ENCODE measurements around the gene CBFA2T2. TPM values are rescaled to one million over a fixed set of nuclear protein-coding genes. Genes with fewer than 3 reads are reported as not detected.

CBFA2T2 gene
- total and polyA plus RNA-seq, 2 donors (not counting 1 experiment from before 2014, with no cell fraction given), result 26.9 to 30.0 TPM

DNA sequence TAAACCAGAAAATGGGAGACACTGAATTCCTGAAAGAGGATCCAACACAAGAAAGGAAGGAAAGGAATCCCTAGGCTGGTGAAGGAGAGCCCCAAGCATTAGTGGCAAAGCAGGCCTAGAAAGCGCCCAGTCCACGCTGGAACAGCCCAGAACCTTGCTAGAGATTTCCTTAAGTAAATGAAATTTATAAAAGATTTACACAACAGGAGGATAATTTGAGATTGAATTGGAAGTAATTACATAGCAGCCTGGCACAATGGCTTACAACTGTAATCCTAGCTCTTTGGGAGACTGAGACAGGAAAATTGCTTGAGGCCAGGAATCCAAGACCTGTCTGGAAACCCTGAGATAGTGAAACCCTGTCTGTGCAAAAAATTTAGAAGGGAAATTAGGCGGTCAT lies 145.4 kb downstream of the CBFA2T2 start:
- CTCF ChIA-PET, result interaction anchor here (0.6 kb wide), 1 partner anchor 119 kb away, joined by 4 read pairs; no protein-coding TSS in a partner anchor
- intact Hi-C loops (cut with micrococcal nuclease), result no loop called here

GRCh38 chr20:33636776-33637175 lies 146.9 kb downstream of the CBFA2T2 start:
- Histone ChIP-seq H3K4me3 (ENCODE audit: control extremely low read depth in 1 of 5, extremely low read depth in 1 of 5, insufficient read depth in 1 of 5, low read depth in 2 of 5, low read length in 4 of 5) (no peak overlapping the region), H3K9me3 (ENCODE audit: control extremely low read depth in 1 of 3, control insufficient read depth in 2 of 3, insufficient read depth in 1 of 3, low read length in 2 of 3) (no peaks in the 10 kb centered on the region), H3K27ac (ENCODE audit: low read length in 2 of 2) (no peak overlapping the region), H3K36me3 (replicated peaks in 1 of 2; ENCODE audit: control extremely low read depth in 1 of 2, control insufficient read depth in 1 of 2, extremely low read depth in 1 of 2, insufficient read depth in 2 of 2, low read length in 1 of 2) (peaks cover 0 to 42% of the 10 kb centered on the region in 2 experiments), H3K27me3 (replicated peaks in 1 of 4; ENCODE audit: control extremely low read depth in 1 of 4, control insufficient read depth in 3 of 4, insufficient read depth in 4 of 4, low read length in 3 of 4) (no peaks in the 10 kb centered on the region), H4K20me1 (ENCODE audit: control insufficient read depth, insufficient read depth, low read length, poor library complexity, severe bottlenecking) (no peaks in the 10 kb centered on the region), H3K4me1 (ENCODE audit: control insufficient read depth in 2 of 2, insufficient read depth in 2 of 2, low read length in 2 of 2) (no peaks in the 10 kb centered on the region), H2AFZ (ENCODE audit: insufficient read depth, low read depth, low read length, poor library complexity, severe bottlenecking) (no peak overlapping the region), H3K4me2 (replicated peaks; ENCODE audit: low read depth, low read length, poor library complexity, severe bottlenecking) (no peak overlapping the region), H3K79me2 (ENCODE audit: control insufficient read depth, insufficient read depth, low read length) (no peaks in the 10 kb centered on the region), H3K9ac (ENCODE audit: low read length) (no peak overlapping the region)
- no peak for ATAC-seq (ENCODE audit: low read depth)
- H3K27me3 Mint-ChIP-seq, result no peaks in the 10 kb centered on the region
- no peak for TF ChIP-seq EZH2 (IDR thresholded peaks at IDR 0.05; ENCODE audit: borderline replicate concordance, insufficient read depth, low read depth, low read length, poor library complexity, severe bottlenecking)
- no peak for TF ChIP-seq CTCF (IDR thresholded peaks at IDR 0.05)
- H3K27ac Mint-ChIP-seq, result no peak overlapping the region
- WGBS (ENCODE audit: insufficient coverage), result 100% methylated on average over 1 of the region's 1 CpG
- H3K9me3 Mint-ChIP-seq (ENCODE audit: insufficient read depth), result no peaks in the 10 kb centered on the region
- CTCF ChIA-PET, result interaction anchor here (0.7 kb wide), 1 partner anchor 20 kb away, joined by 3 read pairs; no protein-coding TSS in a partner anchor
- POLR2A ChIA-PET, result no interaction called here
- H3K4me3 Mint-ChIP-seq, result no peak overlapping the region
- DNase-seq, result no peak
- intact Hi-C loops (cut with micrococcal nuclease), result no loop called here
- H3K4me1 Mint-ChIP-seq, result no peaks in the 10 kb centered on the region

More for the DNA sequence above, 145.4 kb downstream of the CBFA2T2 start:
- Histone ChIP-seq H3K79me2 (ENCODE audit: control insufficient read depth, insufficient read depth, low read length) (no peaks in the 10 kb centered on the region), H3K27ac (ENCODE audit: low read length in 2 of 2) (no peak overlapping the region), H3K4me1 (ENCODE audit: control insufficient read depth in 2 of 2, insufficient read depth in 2 of 2, low read length in 2 of 2) (no peaks in the 10 kb centered on the region), H3K4me2 (replicated peaks; ENCODE audit: low read depth, low read length, poor library complexity, severe bottlenecking) (no peak overlapping the region), H4K20me1 (ENCODE audit: control insufficient read depth, insufficient read depth, low read length, poor library complexity, severe bottlenecking) (no peaks in the 10 kb centered on the region), H3K4me3 (ENCODE audit: control extremely low read depth in 1 of 5, extremely low read depth in 1 of 5, insufficient read depth in 1 of 5, low read depth in 2 of 5, low read length in 4 of 5) (no peak overlapping the region), H3K36me3 (replicated peaks in 1 of 2; ENCODE audit: control extremely low read depth in 1 of 2, control insufficient read depth in 1 of 2, extremely low read depth in 1 of 2, insufficient read depth in 2 of 2, low read length in 1 of 2) (peaks cover 0 to 39% of the 10 kb centered on the region in 2 experiments), H3K27me3 (replicated peaks in 1 of 4; ENCODE audit: control extremely low read depth in 1 of 4, control insufficient read depth in 3 of 4, insufficient read depth in 4 of 4, low read length in 3 of 4) (no peaks in the 10 kb centered on the region), H2AFZ (ENCODE audit: insufficient read depth, low read depth, low read length, poor library complexity, severe bottlenecking) (no peak overlapping the region), H3K9ac (ENCODE audit: low read length) (no peak overlapping the region), H3K9me3 (ENCODE audit: control extremely low read depth in 1 of 3, control insufficient read depth in 2 of 3, insufficient read depth in 1 of 3, low read length in 2 of 3) (no peaks in the 10 kb centered on the region)
- WGBS (ENCODE audit: insufficient coverage), result 100% methylated on average over 1 of the region's 3 CpGs
- no peaks in the 10 kb centered on the region for H3K9me3 Mint-ChIP-seq (ENCODE audit: insufficient read depth)
- POLR2A ChIA-PET, result no interaction called here
- no peaks in the 10 kb centered on the region for H3K27me3 Mint-ChIP-seq
- DNase-seq, result no peak
- no peak overlapping the region for H3K4me3 Mint-ChIP-seq
- TF ChIP-seq CTCF (IDR thresholded peaks at IDR 0.05) (no peak), EZH2 (IDR thresholded peaks at IDR 0.05; ENCODE audit: borderline replicate concordance, insufficient read depth, low read depth, low read length, poor library complexity, severe bottlenecking) (no peak)
- ATAC-seq (ENCODE audit: low read depth), result no peak
- H3K4me1 Mint-ChIP-seq, result no peaks in the 10 kb centered on the region
- H3K27ac Mint-ChIP-seq, result no peak overlapping the region

Data from B cell (primary cell).